ENCODE results near the gene CTDSP1. TPM values are rescaled to one million over a fixed set of nuclear protein-coding genes. Genes with fewer than 3 reads are reported as not detected.

The CTDSP1 gene
- total RNA-seq, 1 donor = 59.7 TPM

DNA sequence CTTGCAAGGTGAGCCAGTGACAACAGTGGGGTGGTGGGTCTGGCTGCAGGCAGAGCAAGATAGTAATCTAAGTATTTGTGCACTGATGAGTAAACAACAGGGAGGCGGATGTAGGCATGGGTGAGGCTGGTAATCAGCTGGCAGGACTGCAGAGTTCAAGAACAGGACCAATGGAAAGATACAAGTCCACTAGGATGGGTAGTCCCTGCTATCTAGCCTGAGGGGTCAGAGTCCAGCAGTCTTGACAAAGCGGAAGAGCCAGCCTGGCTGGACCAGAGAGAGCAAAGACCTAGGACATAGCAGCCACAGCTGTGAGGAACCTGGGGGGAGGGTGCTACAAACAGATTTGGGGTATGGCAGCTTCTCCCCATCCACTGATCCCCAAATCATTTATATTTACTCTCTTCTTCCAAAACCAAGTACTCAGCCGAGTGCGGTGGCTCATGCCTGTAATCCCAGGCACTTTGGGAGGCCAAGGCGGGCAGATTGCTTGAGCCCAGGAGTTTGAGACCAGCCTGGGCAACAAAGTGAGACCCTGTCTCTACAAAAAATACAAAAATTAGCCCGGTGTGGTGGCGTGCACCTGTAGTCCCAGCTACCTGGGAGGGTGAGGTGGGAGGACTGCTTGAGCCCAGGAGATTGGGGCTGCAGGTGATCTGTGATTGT is 45.2 kb downstream of the CTDSP1 start:
- Histone ChIP-seq H3K27me3 (ENCODE audit: insufficient read depth, low read length) (no peaks in the 10 kb centered on the region), H3K4me3 (ENCODE audit: low read length) (no peak overlapping the region), H3K4me1 (ENCODE audit: insufficient read depth, low read length) (no peaks in the 10 kb centered on the region), H3K9me3 (ENCODE audit: low read depth, low read length) (no peaks in the 10 kb centered on the region)

DNA sequence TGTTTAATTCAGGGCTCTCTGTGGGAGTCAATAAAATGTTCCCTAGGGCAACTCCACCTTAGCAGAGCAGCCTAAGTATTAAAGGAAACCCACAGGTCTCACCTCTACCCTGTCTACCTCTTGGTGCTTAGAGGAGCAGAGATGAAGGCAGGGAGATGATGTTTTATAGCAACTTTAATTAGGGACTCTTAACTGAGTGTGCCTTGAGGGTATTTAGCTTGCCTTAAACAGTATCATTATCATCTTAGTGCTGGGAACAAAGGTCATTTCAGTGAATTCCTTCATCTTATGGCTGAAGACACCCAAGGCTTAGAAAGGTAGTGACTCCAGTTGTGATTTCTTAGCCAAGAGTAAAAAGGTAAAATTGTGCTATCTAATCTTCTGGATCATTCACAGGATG is 45.9 kb downstream of the CTDSP1 start:
- Histone ChIP-seq H3K27me3 (ENCODE audit: insufficient read depth, low read length) (no peaks in the 10 kb centered on the region), H3K4me3 (ENCODE audit: low read length) (no peak overlapping the region), H3K9me3 (ENCODE audit: low read depth, low read length) (no peaks in the 10 kb centered on the region), H3K4me1 (ENCODE audit: insufficient read depth, low read length) (no peaks in the 10 kb centered on the region)

DNA sequence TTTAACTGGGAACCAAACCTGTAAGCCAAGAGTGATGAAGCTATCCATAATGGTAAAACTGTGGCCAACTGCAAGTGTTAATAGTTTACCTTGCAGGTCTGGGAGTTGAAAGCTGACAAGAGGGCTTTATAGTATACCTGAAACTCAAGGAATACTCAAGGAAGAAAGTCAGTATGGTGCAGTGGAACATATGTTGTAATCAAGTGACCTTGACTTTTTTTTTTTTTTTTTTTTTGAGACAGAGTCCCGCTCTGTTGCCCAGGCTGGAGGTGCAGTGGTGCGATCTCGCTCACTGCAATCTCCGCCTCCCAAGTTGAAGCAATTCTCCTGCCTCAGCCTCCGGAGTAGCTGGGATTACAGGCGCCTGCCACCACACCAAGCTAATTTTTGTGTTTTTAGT is 46.9 kb downstream of the CTDSP1 start:
- Histone ChIP-seq H3K4me3 (ENCODE audit: low read length) (no peak overlapping the region), H3K4me1 (ENCODE audit: insufficient read depth, low read length) (no peaks in the 10 kb centered on the region), H3K9me3 (ENCODE audit: low read depth, low read length) (no peaks in the 10 kb centered on the region), H3K27me3 (ENCODE audit: insufficient read depth, low read length) (no peaks in the 10 kb centered on the region)

DNA sequence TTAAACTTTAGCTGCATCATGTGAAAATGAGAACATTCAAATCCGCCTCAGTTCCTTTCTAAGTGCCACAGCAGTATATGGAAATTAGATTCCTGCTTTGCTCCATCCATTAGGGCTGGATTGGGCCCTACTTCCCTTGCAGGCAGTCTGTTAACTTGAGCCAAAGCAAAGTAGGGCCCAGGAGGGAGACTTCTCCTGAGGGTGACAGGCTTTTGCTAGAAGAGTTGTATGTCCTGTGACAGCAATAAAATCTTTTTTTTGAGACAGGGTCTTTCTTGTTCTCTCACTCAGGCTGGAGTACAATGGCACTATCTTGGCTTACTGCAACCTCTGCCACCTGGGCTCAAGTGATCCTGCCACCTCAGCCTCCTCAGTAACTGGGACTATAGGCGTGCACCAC is 47.4 kb downstream of the CTDSP1 start:
- H3K9me3 ChIP-seq (ENCODE audit: low read depth, low read length) = no peaks in the 10 kb centered on the region
- no peak overlapping the region for H3K4me3 ChIP-seq (ENCODE audit: low read length)
- no peaks in the 10 kb centered on the region for H3K4me1 ChIP-seq (ENCODE audit: insufficient read depth, low read length)
- H3K27me3 ChIP-seq (ENCODE audit: insufficient read depth, low read length) = no peaks in the 10 kb centered on the region

DNA sequence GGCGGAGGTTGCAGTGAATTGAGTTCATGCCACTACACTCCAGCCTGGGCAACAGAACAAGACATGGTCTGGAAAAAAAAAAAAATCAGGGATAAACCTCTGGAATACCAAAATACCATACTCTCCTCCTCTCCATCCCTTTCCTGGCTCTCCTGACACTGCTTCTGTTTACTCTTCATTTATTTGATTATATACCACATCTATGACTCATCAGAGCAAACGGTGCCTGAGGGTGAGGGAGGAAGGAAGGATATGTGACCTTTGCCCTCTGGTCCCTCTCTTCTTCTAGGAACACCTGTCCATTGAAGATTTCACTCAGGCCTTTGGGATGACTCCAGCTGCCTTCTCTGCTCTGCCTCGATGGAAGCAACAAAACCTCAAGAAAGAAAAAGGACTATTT is 49.3 kb downstream of the CTDSP1 start:
- H3K4me1 ChIP-seq (ENCODE audit: insufficient read depth, low read length) = no peaks in the 10 kb centered on the region
- no peaks in the 10 kb centered on the region for H3K27me3 ChIP-seq (ENCODE audit: insufficient read depth, low read length)
- H3K4me3 ChIP-seq (ENCODE audit: low read length) = no peak overlapping the region
- no peaks in the 10 kb centered on the region for H3K9me3 ChIP-seq (ENCODE audit: low read depth, low read length)

DNA sequence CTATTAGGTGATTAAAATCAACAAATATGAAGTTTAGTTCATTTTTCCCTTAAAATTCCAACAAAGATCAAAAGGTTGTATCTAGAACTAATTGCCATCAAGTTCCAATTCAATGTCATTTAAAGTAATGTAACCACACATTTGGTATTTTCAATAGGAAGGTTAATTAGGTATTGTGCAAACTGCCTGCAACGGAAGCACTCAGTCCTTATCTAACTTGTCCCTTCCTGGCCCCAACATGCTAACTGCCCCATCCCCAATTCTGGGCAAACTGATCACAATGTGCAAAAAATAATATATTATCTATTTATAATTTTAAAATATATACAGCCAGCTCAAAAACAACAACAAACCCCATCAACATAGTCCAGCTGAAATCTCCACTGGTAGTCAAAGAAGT is 52.4 kb downstream of the CTDSP1 start:
- H3K27me3 ChIP-seq (ENCODE audit: insufficient read depth, low read length) = no peaks in the 10 kb centered on the region
- no peaks in the 10 kb centered on the region for H3K9me3 ChIP-seq (ENCODE audit: low read depth, low read length)
- no peak overlapping the region for H3K4me3 ChIP-seq (ENCODE audit: low read length)
- H3K4me1 ChIP-seq (ENCODE audit: insufficient read depth, low read length) = no peaks in the 10 kb centered on the region

Other genes with a start within 250 kb of the CTDSP1 start
- gene CXCR1, start 232.9 kb upstream of the CTDSP1 start, total RNA-seq = 0.10 TPM
- gene ARPC2, start 182.7 kb upstream of the CTDSP1 start, total RNA-seq = 551 TPM
- gene GPBAR1, start 138.9 kb upstream of the CTDSP1 start, total RNA-seq = 2.9 TPM
- gene AAMP, start 129.7 kb upstream of the CTDSP1 start, total RNA-seq = 27.1 TPM
- 14.2 TPM for gene PNKD, start 129.3 kb upstream of the CTDSP1 start, total RNA-seq
- 87.5 TPM for gene TMBIM1, start 107.4 kb upstream of the CTDSP1 start, total RNA-seq
- gene CATIP, start 43.0 kb upstream of the CTDSP1 start, total RNA-seq = not detected
- 126 TPM for gene SLC11A1, start 17.6 kb upstream of the CTDSP1 start, total RNA-seq
- gene VIL1, start 19.3 kb downstream of the CTDSP1 start, total RNA-seq = 2.1 TPM
- 20.0 TPM for gene USP37, start 168.5 kb downstream of the CTDSP1 start, total RNA-seq
- 65.9 TPM for gene CNOT9, start 169.0 kb downstream of the CTDSP1 start, total RNA-seq
- 0.21 TPM for gene PLCD4, start 208.0 kb downstream of the CTDSP1 start, total RNA-seq